ENCODE results near the gene TUBB2B. TPM values are rescaled to one million over a fixed set of nuclear protein-coding genes. Genes with fewer than 3 reads are reported as not detected.
A peak's percentile ranks its signal among the peaks of the same experiment; 100 is the strongest.

Gene TUBB2B
- polyA plus RNA-seq, 3 donors, result 0.15 to 3.5 TPM; not detected in 1

DNA sequence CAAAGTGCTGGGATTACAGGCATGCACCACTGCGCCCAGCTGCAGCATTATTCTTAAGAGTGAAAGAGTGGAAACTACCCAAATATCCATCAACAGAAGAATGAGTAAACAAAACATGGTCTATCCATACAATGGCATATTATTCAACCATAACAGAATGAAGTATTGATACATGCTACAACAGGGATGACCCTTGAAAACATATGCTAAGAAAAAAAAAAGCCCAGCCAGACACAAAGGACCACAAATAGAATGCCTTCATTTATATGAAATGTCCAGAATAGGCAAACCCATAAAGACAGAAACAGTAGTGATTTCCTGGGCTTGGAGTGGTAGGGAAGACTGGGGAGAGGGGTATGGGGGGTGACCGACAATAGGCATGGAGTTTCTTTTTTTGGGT, 7.1 kb downstream of the TUBB2B start:
- H4K20me1 ChIP-seq (ENCODE audit: insufficient read depth, low read length), result no peaks in the 10 kb centered on the region
- intact Hi-C loops (cut with micrococcal nuclease), result no loop called here
- no peaks in the 10 kb centered on the region for H3K79me2 ChIP-seq (ENCODE audit: insufficient read depth, low read length)
- H2AFZ ChIP-seq (ENCODE audit: insufficient read depth, low read depth, low read length, poor library complexity, severe bottlenecking), result no peak overlapping the region
- no peak overlapping the region for H3K4me2 ChIP-seq (replicated peaks; ENCODE audit: extremely low read depth, low read length, poor library complexity, severe bottlenecking)
- Mint-ChIP-seq H3K4me1 (no peaks in the 10 kb centered on the region), H3K9me3 (peaks cover 0 to 11% (median 2%) of the 10 kb centered on the region in 7 donors), H3K27ac (no peak overlapping the region), H3K36me3 (no peaks in the 10 kb centered on the region), H3K27me3 (ENCODE audit: low read depth in 3 of 3) (peaks cover 28 to 52% (median 31%) of the 10 kb centered on the region in 3 donors), H3K4me3 (no peak overlapping the region)
- no peaks in the 10 kb centered on the region for H3K4me1 ChIP-seq (ENCODE audit: control insufficient read depth in 1 of 2, insufficient read depth in 2 of 2, low read length in 2 of 2)
- H3K4me3 ChIP-seq (replicated peaks in 1 of 3; ENCODE audit: low read depth in 2 of 3, low read length in 3 of 3), result no peak overlapping the region
- DNase-seq, result no peak
- 88% methylated on average over 1 of the region's 2 CpGs for WGBS (ENCODE audit: insufficient coverage)
- H3K36me3 ChIP-seq (replicated peaks in 1 of 2; ENCODE audit: control insufficient read depth in 1 of 2, insufficient read depth in 2 of 2, low read length in 2 of 2), result no peaks in the 10 kb centered on the region
- no peaks in the 10 kb centered on the region for H3K9me3 ChIP-seq (replicated peaks in 1 of 2; ENCODE audit: control insufficient read depth in 1 of 2, insufficient read depth in 1 of 2, low read length in 2 of 2)
- no peak for TF ChIP-seq CTCF (IDR thresholded peaks at IDR 0.05)
- H3K9ac ChIP-seq (ENCODE audit: insufficient read depth, low read length, poor library complexity, severe bottlenecking), result no peak overlapping the region
- H3K27ac ChIP-seq (ENCODE audit: low read depth in 1 of 2, low read length in 2 of 2), result no peak overlapping the region
- peaks cover 16 to 40% of the 10 kb centered on the region in 2 donors for H3K27me3 ChIP-seq (ENCODE audit: control insufficient read depth in 2 of 2, insufficient read depth in 2 of 2, low read length in 2 of 2)

DNA sequence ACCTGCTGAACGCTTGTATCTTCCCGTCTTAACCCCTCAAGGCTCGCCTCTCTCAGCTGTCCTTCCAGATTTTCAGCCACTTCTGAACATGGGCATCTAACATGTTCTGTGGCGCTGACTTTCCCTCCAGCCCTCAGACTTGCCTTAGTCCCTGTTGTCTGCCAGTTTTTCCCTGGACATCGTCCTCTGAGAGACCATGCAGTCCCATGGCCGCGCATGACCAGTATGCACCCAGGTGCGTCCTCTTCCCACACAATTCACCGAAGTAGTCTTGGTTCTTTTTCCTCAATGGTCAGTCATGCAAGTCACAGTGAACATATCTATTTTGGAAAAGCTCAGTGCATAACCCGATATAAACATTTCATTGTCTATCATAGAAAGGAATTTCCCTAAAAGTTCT, 9.2 kb downstream of the TUBB2B start:
- Histone ChIP-seq H3K36me3 (replicated peaks in 1 of 2; ENCODE audit: control insufficient read depth in 1 of 2, insufficient read depth in 2 of 2, low read length in 2 of 2) (no peaks in the 10 kb centered on the region), H3K4me3 (replicated peaks in 1 of 3; ENCODE audit: low read depth in 2 of 3, low read length in 3 of 3) (no peak overlapping the region), H3K27me3 (ENCODE audit: control insufficient read depth in 2 of 2, insufficient read depth in 2 of 2, low read length in 2 of 2) (peaks cover 10 to 30% of the 10 kb centered on the region in 2 donors), H4K20me1 (ENCODE audit: insufficient read depth, low read length) (no peaks in the 10 kb centered on the region), H3K27ac (ENCODE audit: low read depth in 1 of 2, low read length in 2 of 2) (no peak overlapping the region), H3K4me1 (ENCODE audit: control insufficient read depth in 1 of 2, insufficient read depth in 2 of 2, low read length in 2 of 2) (no peaks in the 10 kb centered on the region), H3K9ac (ENCODE audit: insufficient read depth, low read length, poor library complexity, severe bottlenecking) (no peak overlapping the region), H3K4me2 (replicated peaks; ENCODE audit: extremely low read depth, low read length, poor library complexity, severe bottlenecking) (no peak overlapping the region), H2AFZ (ENCODE audit: insufficient read depth, low read depth, low read length, poor library complexity, severe bottlenecking) (no peak overlapping the region), H3K9me3 (replicated peaks in 1 of 2; ENCODE audit: control insufficient read depth in 1 of 2, insufficient read depth in 1 of 2, low read length in 2 of 2) (no peaks in the 10 kb centered on the region), H3K79me2 (ENCODE audit: insufficient read depth, low read length) (no peaks in the 10 kb centered on the region)
- no peak for TF ChIP-seq CTCF (IDR thresholded peaks at IDR 0.05)
- DNase-seq, result no peak
- intact Hi-C loops (cut with micrococcal nuclease), result no loop called here
- Mint-ChIP-seq H3K9me3 (peaks cover 0 to 9% (median 2%) of the 10 kb centered on the region in 7 donors), H3K27ac (no peak overlapping the region), H3K36me3 (no peaks in the 10 kb centered on the region), H3K4me3 (peak overlapping the region in 1 of 2 donors; percentile 47), H3K4me1 (no peaks in the 10 kb centered on the region), H3K27me3 (ENCODE audit: low read depth in 3 of 3) (peaks cover 21 to 41% (median 27%) of the 10 kb centered on the region in 3 donors)
- WGBS (ENCODE audit: insufficient coverage), result 90% methylated on average over 9 of the region's 10 CpGs

Measured in CD14-positive monocyte (primary cell).